IMR-90 (cell line): Measurements from ENCODE around the gene CCN2.

Experiments used
- CTCF ChIP-seq: conservative IDR thresholded peaks from 2 replicates; pipeline ENCODE4 v1.5.1; 2012; ENCODE audit warnings: mild to moderate bottlenecking, low read depth, low read length, improper control_type of control experiment
- NFE2L2 ChIP-seq: fragments of 150-350 bp; IDR thresholded peaks from 2 replicates; pipeline ENCODE4 v1.6.1; 2016; ENCODE audit warnings: low read depth, mild to moderate bottlenecking, low read length
- POLR2A ChIP-seq: IDR thresholded peaks from 2 replicates; pipeline ENCODE4 v1.6.1; 2012; ENCODE audit warnings: mild to moderate bottlenecking, low read depth, low read length

DNA sequence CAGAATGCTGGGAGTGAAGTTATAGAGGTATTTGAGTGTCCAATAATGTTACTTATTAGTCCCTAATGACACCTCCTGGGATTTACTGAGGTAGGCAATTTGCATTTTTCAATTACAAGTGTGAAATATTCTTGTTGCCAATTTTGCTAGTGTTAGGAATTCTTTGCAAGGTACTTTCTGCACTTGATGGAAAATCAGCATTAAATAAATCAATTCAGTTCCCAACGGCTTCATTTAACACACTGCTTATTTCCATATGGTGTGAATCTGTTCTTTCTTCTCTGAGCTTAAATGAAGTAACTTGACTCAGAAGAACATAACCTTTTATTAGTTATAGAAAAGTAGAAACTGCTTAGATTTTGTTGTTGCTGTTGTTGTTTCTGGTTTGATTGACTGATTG lies 21.2 kb downstream of the CCN2 start:
- TF ChIP-seq POLR2A (no peak), NFE2L2 (no peak), CTCF (no peak)
